HEK293 (cell line): Measurements from ENCODE around the gene CACNA1C.

Experiments
- CTCF ChIA-PET: fragments of 350-600 bp; formaldehyde crosslinking; extraction: SDS; loops from one replicate; lab custom pipeline; 2021; ENCODE audit warnings: antibody characterized with exemption; lab: Yijun Ruan, JAX
- POLR2A ChIA-PET: fragments of 300-600 bp; formaldehyde crosslinking; extraction: SDS; loops from one replicate; lab custom pipeline; 2020; ENCODE audit warnings: antibody characterized with exemption, inconsistent platforms; lab: Yijun Ruan, JAX
- H3K27ac ChIP-seq: fragments of 200-500 bp; sonication (Bioruptor generic); 2 replicates; pipeline ENCODE4 v1.5.1; 2014; ENCODE audit warnings: low read depth, low read length, control low read depth, inconsistent platforms; ENCODE audit errors: extremely low read depth
- H3K36me3 ChIP-seq, 2 experiments: fragments of 200-500 bp in 1 of 2; sonication (Bioruptor generic) in 1 of 2; 1 replicate in 1 of 2; 2 replicates in 1 of 2; pipeline ENCODE4 v1.5.1; 2014 to 2017; ENCODE audit warnings: inconsistent platforms in 2 of 2, low read length in 2 of 2; ENCODE audit not compliant: control insufficient read depth in 2 of 2, insufficient read depth in 1 of 2
- H3K4me1 ChIP-seq: fragments of 200-500 bp; sonication (Bioruptor generic); 2 replicates; pipeline ENCODE4 v1.5.1; 2014; ENCODE audit warnings: mild to moderate bottlenecking, low read length, inconsistent platforms; ENCODE audit not compliant: control insufficient read depth, insufficient read depth
- H3K4me3 ChIP-seq: 2 replicates; pipeline ENCODE4 v1.5.1; 2011; ENCODE audit warnings: low read depth, mild to moderate bottlenecking, control low read depth, low read length, moderate library complexity
- H3K9me3 ChIP-seq: fragments of 200-500 bp; sonication (Bioruptor generic); 2 replicates; pipeline ENCODE4 v1.5.1; 2014; ENCODE audit warnings: low read depth, low read length, inconsistent platforms; ENCODE audit not compliant: control insufficient read depth, insufficient read depth
- BCL11B ChIP-seq: fragments of 450-650 bp; formaldehyde crosslinking; IDR thresholded peaks from 2 replicates; pipeline ENCODE4 v1.5.1; 2016; ENCODE audit warnings: low read depth, missing biosample characterization, missing genetic modification characterization
- EGR2 ChIP-seq: fragments of 450-650 bp; formaldehyde crosslinking; IDR thresholded peaks from 2 replicates; pipeline ENCODE4 v1.5.1; 2016; ENCODE audit warnings: low read depth, missing biosample characterization, missing genetic modification characterization
- GLIS1 ChIP-seq: fragments of 450-650 bp; formaldehyde crosslinking; IDR thresholded peaks from 2 replicates; pipeline ENCODE4 v1.5.1; 2016; ENCODE audit warnings: missing biosample characterization, missing genetic modification characterization
- HOXD13 ChIP-seq: sonication (generic); formaldehyde crosslinking; IDR thresholded peaks from 2 replicates; pipeline ENCODE4 v1.8.0; 2022; ENCODE audit warnings: missing genetic modification reagents, borderline replicate concordance
- OSR2 ChIP-seq: fragments of 450-650 bp; formaldehyde crosslinking; IDR thresholded peaks from 2 replicates; pipeline ENCODE4 v1.5.1; 2016; ENCODE audit warnings: missing biosample characterization, missing genetic modification characterization
- PATZ1 ChIP-seq: fragments of 450-650 bp; formaldehyde crosslinking; IDR thresholded peaks from 2 replicates; pipeline ENCODE4 v1.5.1; 2016; ENCODE audit warnings: missing biosample characterization, missing genetic modification characterization
- YY1 ChIP-seq: fragments of 450-650 bp; formaldehyde crosslinking; IDR thresholded peaks from 2 replicates; pipeline ENCODE4 v1.5.1; 2018; ENCODE audit warnings: missing biosample characterization, missing genetic modification characterization
- ZBTB20 ChIP-seq: fragments of 450-650 bp; formaldehyde crosslinking; IDR thresholded peaks from 2 replicates; pipeline ENCODE4 v1.5.1; 2016; ENCODE audit warnings: missing biosample characterization, missing genetic modification characterization
- ZBTB7A ChIP-seq: fragments of 450-650 bp; formaldehyde crosslinking; IDR thresholded peaks from 2 replicates; pipeline ENCODE4 v1.5.1; 2016; ENCODE audit warnings: low read depth, missing biosample characterization, missing genetic modification characterization
- ZEB2 ChIP-seq: fragments of 450-650 bp; formaldehyde crosslinking; IDR thresholded peaks from 2 replicates; pipeline ENCODE4 v1.5.1; 2016; ENCODE audit warnings: missing biosample characterization, missing genetic modification characterization
- ZNF112 ChIP-seq: fragments of 450-650 bp; formaldehyde crosslinking; IDR thresholded peaks from 2 replicates; pipeline ENCODE4 v1.5.0; 2017; ENCODE audit warnings: missing biosample characterization, missing genetic modification characterization
- ZNF155 ChIP-seq: fragments of 450-650 bp; formaldehyde crosslinking; IDR thresholded peaks from 2 replicates; pipeline ENCODE4 v1.5.1; 2016; ENCODE audit warnings: missing biosample characterization, missing genetic modification characterization
- ZNF292 ChIP-seq: fragments of 450-650 bp; formaldehyde crosslinking; IDR thresholded peaks from 2 replicates; pipeline ENCODE4 v1.5.1; 2016; ENCODE audit warnings: low read depth, missing biosample characterization, missing genetic modification characterization, borderline replicate concordance
- ZNF398 ChIP-seq: fragments of 450-650 bp; formaldehyde crosslinking; IDR thresholded peaks from 2 replicates; pipeline ENCODE4 v1.5.1; 2017; ENCODE audit warnings: missing biosample characterization, missing genetic modification characterization
- ZNF544 ChIP-seq: fragments of 450-650 bp; formaldehyde crosslinking; IDR thresholded peaks from 2 replicates; pipeline ENCODE4 v1.5.0; 2017; ENCODE audit warnings: missing biosample characterization, missing genetic modification characterization
- ZNF610 ChIP-seq: fragments of 450-650 bp; formaldehyde crosslinking; IDR thresholded peaks from 2 replicates; pipeline ENCODE4 v1.5.1; 2016; ENCODE audit warnings: missing biosample characterization, missing genetic modification characterization, borderline replicate concordance
- ZNF623 ChIP-seq: fragments of 450-650 bp; formaldehyde crosslinking; IDR thresholded peaks from 2 replicates; pipeline ENCODE4 v1.5.1; 2016; ENCODE audit warnings: missing biosample characterization, missing genetic modification characterization
- ZNF629 ChIP-seq: fragments of 450-650 bp; formaldehyde crosslinking; IDR thresholded peaks from 2 replicates; pipeline ENCODE4 v1.5.1; 2017; ENCODE audit warnings: missing biosample characterization, missing genetic modification characterization
- ZNF660 ChIP-seq: fragments of 450-650 bp; IDR thresholded peaks from 2 replicates; pipeline ENCODE4 v1.5.1; 2018; ENCODE audit warnings: missing biosample characterization, mild to moderate bottlenecking, missing genetic modification characterization
- ZNF776 ChIP-seq: fragments of 450-650 bp; formaldehyde crosslinking; IDR thresholded peaks from 2 replicates; pipeline ENCODE4 v1.5.0; 2017; ENCODE audit warnings: missing biosample characterization, missing genetic modification characterization, borderline replicate concordance
- TF ChIP-seq, protein P1 (sequence below): fragments of 450-650 bp; formaldehyde crosslinking; IDR thresholded peaks from 2 replicates; pipeline ENCODE4 v1.5.1; 2016; ENCODE audit warnings: missing biosample characterization, missing genetic modification characterization
- TF ChIP-seq, protein P2 (sequence below): fragments of 450-650 bp; formaldehyde crosslinking; IDR thresholded peaks from 2 replicates; pipeline ENCODE4 v1.5.1; 2016; ENCODE audit warnings: missing biosample characterization, missing genetic modification characterization
- TF ChIP-seq, protein P3 (sequence below): fragments of 450-650 bp; formaldehyde crosslinking; IDR thresholded peaks from 2 replicates; pipeline ENCODE4 v1.5.1; 2016; ENCODE audit warnings: missing biosample characterization, missing genetic modification characterization, borderline replicate concordance

CACNA1C gene

GRCh38 chr12:2614341-2614740 lies 561.6 kb downstream of the CACNA1C start:
- H3K4me3 ChIP-seq: no peak overlapping the region
- no peaks in the 10 kb centered on the region for H3K9me3 ChIP-seq
- TF ChIP-seq ZNF776 (tag by site-specific recombination) (no peak), HOXD13 (CRISPR knock-in tag) (no peak), ZNF292 (tag by site-specific recombination) (no peak), ZNF155 (tag by site-specific recombination) (no peak), PATZ1 (tag by site-specific recombination) (no peak), BCL11B (no peak), ZNF660 (tag by site-specific recombination) (no peak), ZNF610 (tag by site-specific recombination) (no peak), ZBTB7A (tag by site-specific recombination) (no peak), ZNF112 (tag by site-specific recombination) (no peak), ZNF623 (no peak)
- TF ChIP-seq, protein P1, sequence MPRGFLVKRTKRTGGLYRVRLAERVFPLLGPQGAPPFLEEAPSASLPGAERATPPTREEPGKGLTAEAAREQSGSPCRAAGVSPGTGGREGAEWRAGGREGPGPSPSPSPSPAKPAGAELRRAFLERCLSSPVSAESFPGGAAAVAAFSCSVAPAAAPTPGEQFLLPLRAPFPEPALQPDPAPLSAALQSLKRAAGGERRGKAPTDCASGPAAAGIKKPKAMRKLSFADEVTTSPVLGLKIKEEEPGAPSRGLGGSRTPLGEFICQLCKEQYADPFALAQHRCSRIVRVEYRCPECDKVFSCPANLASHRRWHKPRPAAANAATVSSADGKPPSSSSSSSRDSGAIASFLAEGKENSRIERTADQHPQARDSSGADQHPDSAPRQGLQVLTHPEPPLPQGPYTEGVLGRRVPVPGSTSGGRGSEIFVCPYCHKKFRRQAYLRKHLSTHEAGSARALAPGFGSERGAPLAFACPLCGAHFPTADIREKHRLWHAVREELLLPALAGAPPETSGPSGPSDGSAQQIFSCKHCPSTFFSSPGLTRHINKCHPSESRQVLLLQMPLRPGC (tag by site-specific recombination): no peak
- TF ChIP-seq, protein P2, sequence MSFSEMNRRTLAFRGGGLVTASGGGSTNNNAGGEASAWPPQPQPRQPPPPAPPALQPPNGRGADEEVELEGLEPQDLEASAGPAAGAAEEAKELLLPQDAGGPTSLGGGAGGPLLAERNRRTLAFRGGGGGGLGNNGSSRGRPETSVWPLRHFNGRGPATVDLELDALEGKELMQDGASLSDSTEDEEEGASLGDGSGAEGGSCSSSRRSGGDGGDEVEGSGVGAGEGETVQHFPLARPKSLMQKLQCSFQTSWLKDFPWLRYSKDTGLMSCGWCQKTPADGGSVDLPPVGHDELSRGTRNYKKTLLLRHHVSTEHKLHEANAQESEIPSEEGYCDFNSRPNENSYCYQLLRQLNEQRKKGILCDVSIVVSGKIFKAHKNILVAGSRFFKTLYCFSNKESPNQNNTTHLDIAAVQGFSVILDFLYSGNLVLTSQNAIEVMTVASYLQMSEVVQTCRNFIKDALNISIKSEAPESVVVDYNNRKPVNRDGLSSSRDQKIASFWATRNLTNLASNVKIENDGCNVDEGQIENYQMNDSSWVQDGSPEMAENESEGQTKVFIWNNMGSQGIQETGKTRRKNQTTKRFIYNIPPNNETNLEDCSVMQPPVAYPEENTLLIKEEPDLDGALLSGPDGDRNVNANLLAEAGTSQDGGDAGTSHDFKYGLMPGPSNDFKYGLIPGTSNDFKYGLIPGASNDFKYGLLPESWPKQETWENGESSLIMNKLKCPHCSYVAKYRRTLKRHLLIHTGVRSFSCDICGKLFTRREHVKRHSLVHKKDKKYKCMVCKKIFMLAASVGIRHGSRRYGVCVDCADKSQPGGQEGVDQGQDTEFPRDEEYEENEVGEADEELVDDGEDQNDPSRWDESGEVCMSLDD (tag by site-specific recombination): no peak
- ChIA-PET POLR2A (no interaction called here), CTCF (no interaction called here)
- H3K27ac ChIP-seq: no peak overlapping the region
- H3K4me1 ChIP-seq: no peaks in the 10 kb centered on the region
- H3K36me3 ChIP-seq: no peaks in the 10 kb centered on the region

DNA sequence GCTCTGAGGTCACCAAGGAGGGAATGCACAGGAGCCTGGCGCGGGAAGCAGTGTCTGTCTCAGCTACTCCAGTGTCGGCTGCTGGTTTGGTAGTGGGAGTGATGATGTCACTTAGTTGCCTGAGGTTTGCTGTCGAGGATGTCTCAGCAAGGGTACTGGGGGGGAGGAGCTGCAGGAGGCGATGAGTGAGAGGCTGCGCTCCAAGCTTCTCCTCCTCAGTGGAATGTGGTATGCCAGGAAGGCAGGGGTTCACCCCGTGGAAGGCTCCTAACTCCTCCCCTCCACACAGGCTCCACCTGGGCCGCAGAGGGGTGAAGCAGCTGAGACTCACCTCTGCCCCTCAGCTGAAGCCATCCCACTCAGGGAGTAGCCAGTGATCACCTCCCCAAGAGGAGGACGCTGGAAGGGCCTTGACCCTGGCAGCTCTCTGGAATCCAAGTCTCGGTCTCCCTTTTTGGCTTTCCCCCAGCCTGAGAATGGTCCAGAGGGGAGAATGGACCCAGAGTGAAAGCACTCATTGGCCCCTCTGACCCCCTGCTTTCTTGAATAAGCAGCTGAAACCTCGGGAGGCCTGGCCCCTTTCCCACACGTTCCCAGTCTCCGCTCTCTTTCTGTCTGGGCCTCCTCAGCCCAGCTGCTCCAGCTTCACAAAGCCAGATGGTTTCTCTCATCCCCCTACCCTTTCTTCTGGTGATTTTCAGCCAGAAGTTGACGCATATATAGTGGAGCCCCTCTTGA lies 563.0 kb downstream of the CACNA1C start:
- H3K9me3 ChIP-seq: no peaks in the 10 kb centered on the region
- H3K4me3 ChIP-seq: no peak overlapping the region
- H3K36me3 ChIP-seq: no peaks in the 10 kb centered on the region
- CTCF ChIA-PET: interaction anchor here (0.5 to 1.7 kb wide), 3 partner anchors 10 to 645 kb away, joined by 3 to 5 read pairs (median 4); no protein-coding TSS in a partner anchor
- H3K27ac ChIP-seq: no peak overlapping the region
- H3K4me1 ChIP-seq: no peaks in the 10 kb centered on the region
- POLR2A ChIA-PET: interaction anchor here (0.5 kb wide), 1 partner anchor 929 kb away, joined by 3 read pairs; no protein-coding TSS in a partner anchor
- TF ChIP-seq ZNF155 (tag by site-specific recombination): no peak
- TF ChIP-seq ZNF398 (tag by site-specific recombination): peak; percentile 48; the same call in 1 of the 2 replicates
- no peak for TF ChIP-seq ZNF544 (tag by site-specific recombination)
- no peak for TF ChIP-seq ZEB2 (tag by site-specific recombination)
- peak; percentile 42; the same call in 1 of the 2 replicates for TF ChIP-seq ZNF629 (tag by site-specific recombination)
- TF ChIP-seq EGR2 (tag by site-specific recombination): 0 out of 2 replicates have a peak, but pooled peaks have one; percentile 22
- TF ChIP-seq GLIS1: peak; percentile 69
- peak; percentile 69 for TF ChIP-seq OSR2 (tag by site-specific recombination)
- TF ChIP-seq, protein P3, sequence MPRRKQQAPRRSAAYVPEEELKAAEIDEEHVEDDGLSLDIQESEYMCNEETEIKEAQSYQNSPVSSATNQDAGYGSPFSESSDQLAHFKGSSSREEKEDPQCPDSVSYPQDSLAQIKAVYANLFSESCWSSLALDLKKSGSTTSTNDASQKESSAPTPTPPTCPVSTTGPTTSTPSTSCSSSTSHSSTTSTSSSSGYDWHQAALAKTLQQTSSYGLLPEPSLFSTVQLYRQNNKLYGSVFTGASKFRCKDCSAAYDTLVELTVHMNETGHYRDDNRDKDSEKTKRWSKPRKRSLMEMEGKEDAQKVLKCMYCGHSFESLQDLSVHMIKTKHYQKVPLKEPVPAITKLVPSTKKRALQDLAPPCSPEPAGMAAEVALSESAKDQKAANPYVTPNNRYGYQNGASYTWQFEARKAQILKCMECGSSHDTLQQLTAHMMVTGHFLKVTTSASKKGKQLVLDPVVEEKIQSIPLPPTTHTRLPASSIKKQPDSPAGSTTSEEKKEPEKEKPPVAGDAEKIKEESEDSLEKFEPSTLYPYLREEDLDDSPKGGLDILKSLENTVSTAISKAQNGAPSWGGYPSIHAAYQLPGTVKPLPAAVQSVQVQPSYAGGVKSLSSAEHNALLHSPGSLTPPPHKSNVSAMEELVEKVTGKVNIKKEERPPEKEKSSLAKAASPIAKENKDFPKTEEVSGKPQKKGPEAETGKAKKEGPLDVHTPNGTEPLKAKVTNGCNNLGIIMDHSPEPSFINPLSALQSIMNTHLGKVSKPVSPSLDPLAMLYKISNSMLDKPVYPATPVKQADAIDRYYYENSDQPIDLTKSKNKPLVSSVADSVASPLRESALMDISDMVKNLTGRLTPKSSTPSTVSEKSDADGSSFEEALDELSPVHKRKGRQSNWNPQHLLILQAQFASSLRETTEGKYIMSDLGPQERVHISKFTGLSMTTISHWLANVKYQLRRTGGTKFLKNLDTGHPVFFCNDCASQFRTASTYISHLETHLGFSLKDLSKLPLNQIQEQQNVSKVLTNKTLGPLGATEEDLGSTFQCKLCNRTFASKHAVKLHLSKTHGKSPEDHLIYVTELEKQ (tag by site-specific recombination): no peak
- TF ChIP-seq YY1 (tag by site-specific recombination): no peak
- TF ChIP-seq ZBTB20: no peak
